PC-9 (cell line): Measurements from ENCODE around the gene RPL35. TPM values are rescaled to one million over a fixed set of nuclear protein-coding genes. Genes with fewer than 3 reads are reported as not detected.

Experiments
- BruUV-seq: library from RNA; stranded (reverse); fragments of 400-500 nt; replicated peaks from 2 replicates; lab custom pipeline; 2021; lab: Mats Ljungman, UMichigan
- CTCF ChIA-PET: fragments of 300-600 bp; sonication (Branson Sonifier 250); formaldehyde crosslinking; loops from one replicate; lab custom pipeline; 2022; ENCODE audit warnings: antibody characterized with exemption; lab: Charles Lee
- POLR2A ChIA-PET: fragments of 300-600 bp; sonication (Branson Sonifier 250); formaldehyde crosslinking; loops from one replicate; lab custom pipeline; 2022; ENCODE audit warnings: antibody characterized with exemption; ENCODE audit not compliant: unreplicated experiment; lab: Charles Lee
- DNase-seq, 2 experiments: peaks; one replicate each; pipeline versions ENCODE4 v3.0.0 to v3.0.0-alpha.2; 2015 to 2022; ENCODE audit warnings: mixed read lengths in 1 of 2
- H2AFZ ChIP-seq: fragments of 200-600 bp; sonication (generic); 2 replicates; pipeline ENCODE4 v1.8.1; 2017; ENCODE audit warnings: antibody characterized with exemption
- H3F3A ChIP-seq: fragments of 200-600 bp; sonication (generic); 2 replicates; pipeline ENCODE4 v1.8.1; 2017; ENCODE audit warnings: antibody characterized with exemption, mild to moderate bottlenecking, low read depth; ENCODE audit not compliant: insufficient read depth
- H3K27ac ChIP-seq: fragments of 200-600 bp; sonication (generic); 2 replicates; pipeline ENCODE4 v1.6.1; 2016; ENCODE audit warnings: mixed run types
- H3K27me3 ChIP-seq: fragments of 200-600 bp; sonication (generic); 2 replicates; pipeline ENCODE4 v1.6.1; 2016; ENCODE audit warnings: low read depth, mixed run types; ENCODE audit not compliant: insufficient read depth
- H3K36me3 ChIP-seq: fragments of 200-600 bp; sonication (generic); 2 replicates; pipeline ENCODE4 v1.6.1; 2016; ENCODE audit warnings: low read depth, mixed run types
- H3K4me1 ChIP-seq: fragments of 200-600 bp; sonication (generic); replicated peaks from 2 replicates; pipeline ENCODE4 v1.6.1; 2016; ENCODE audit warnings: mixed run types; ENCODE audit not compliant: insufficient read depth
- H3K4me2 ChIP-seq: fragments of 200-600 bp; sonication (generic); 2 replicates; pipeline ENCODE4 v1.6.1; 2017; ENCODE audit warnings: mixed run types
- H3K4me3 ChIP-seq: fragments of 200-600 bp; sonication (generic); 2 replicates; pipeline ENCODE4 v1.6.1; 2016; ENCODE audit warnings: mixed run types
- H3K79me2 ChIP-seq: fragments of 200-600 bp; sonication (generic); 2 replicates; pipeline ENCODE4 v1.6.1; 2017; ENCODE audit warnings: low read depth, mixed run types
- H3K9me2 ChIP-seq: fragments of 200-600 bp; sonication (generic); 2 replicates; pipeline ENCODE4 v1.8.1; 2017; ENCODE audit warnings: mild to moderate bottlenecking; ENCODE audit not compliant: insufficient read depth
- H3K9me3 ChIP-seq: fragments of 200-600 bp; sonication (generic); 2 replicates; pipeline ENCODE4 v1.8.1; 2016; ENCODE audit warnings: low read depth; ENCODE audit not compliant: insufficient read depth
- H4K20me1 ChIP-seq: fragments of 200-600 bp; sonication (generic); 2 replicates; pipeline ENCODE4 v1.8.1; 2017; ENCODE audit not compliant: insufficient read depth
- CTCF ChIP-seq: fragments of 200-600 bp; sonication (generic); conservative IDR thresholded peaks from 2 replicates; pipeline ENCODE4 v1.6.1; 2017; ENCODE audit warnings: mixed run types, antibody characterized with exemption, mild to moderate bottlenecking, moderate library complexity
- EZH2 ChIP-seq: fragments of 200-600 bp; sonication (generic); IDR thresholded peaks from 2 replicates; pipeline ENCODE4 v1.8.0; 2017; ENCODE audit warnings: antibody characterized with exemption, low read depth
- intact Hi-C: fragments of 100-400 bp; cut with micrococcal nuclease; formaldehyde crosslinking; loops from one replicate; pipeline ENCODE4 v1.10.0; 2022; ENCODE audit not compliant: unreplicated experiment
- total RNA-seq: library from RNA; stranded (reverse); gene quantifications from 2 replicates; pipeline ENCODE4 v1.2.3, GENCODE V29; 2021

The RPL35 gene
- total RNA-seq, 1 experiment from 2014 or later: 2,125 TPM

- POLR2A ChIA-PET: no interaction called here
- DNase-seq: no peak
- Histone ChIP-seq H3K27me3 (no peaks in the 10 kb centered on the region), H3K4me1 (no peaks in the 10 kb centered on the region), H3K9me2 (no peaks in the 10 kb centered on the region), H3K4me2 (no peak overlapping the region), H3K9me3 (no peaks in the 10 kb centered on the region), H3K27ac (no peak overlapping the region), H3K36me3 (no peaks in the 10 kb centered on the region; the same call in 1 of the 2 replicates), H3K4me3 (no peak overlapping the region), H3F3A (0 out of 2 replicates have a peak, but pooled peaks cover 3% of the 10 kb centered on the region), H2AFZ (no peak overlapping the region), H3K79me2 (no peaks in the 10 kb centered on the region), H4K20me1 (no peaks in the 10 kb centered on the region)
- intact Hi-C loops: no loop called here
- CTCF ChIA-PET: interaction anchor here (0.6 kb wide), 1 partner anchor 36 kb away, joined by 6 read pairs; no protein-coding TSS in a partner anchor
- no TSS peak for BruUV-seq
- no peak for TF ChIP-seq EZH2
Measured at GRCh38 chr9:124887832-124888231, 26.1 kb upstream of the RPL35 start.

DNA sequence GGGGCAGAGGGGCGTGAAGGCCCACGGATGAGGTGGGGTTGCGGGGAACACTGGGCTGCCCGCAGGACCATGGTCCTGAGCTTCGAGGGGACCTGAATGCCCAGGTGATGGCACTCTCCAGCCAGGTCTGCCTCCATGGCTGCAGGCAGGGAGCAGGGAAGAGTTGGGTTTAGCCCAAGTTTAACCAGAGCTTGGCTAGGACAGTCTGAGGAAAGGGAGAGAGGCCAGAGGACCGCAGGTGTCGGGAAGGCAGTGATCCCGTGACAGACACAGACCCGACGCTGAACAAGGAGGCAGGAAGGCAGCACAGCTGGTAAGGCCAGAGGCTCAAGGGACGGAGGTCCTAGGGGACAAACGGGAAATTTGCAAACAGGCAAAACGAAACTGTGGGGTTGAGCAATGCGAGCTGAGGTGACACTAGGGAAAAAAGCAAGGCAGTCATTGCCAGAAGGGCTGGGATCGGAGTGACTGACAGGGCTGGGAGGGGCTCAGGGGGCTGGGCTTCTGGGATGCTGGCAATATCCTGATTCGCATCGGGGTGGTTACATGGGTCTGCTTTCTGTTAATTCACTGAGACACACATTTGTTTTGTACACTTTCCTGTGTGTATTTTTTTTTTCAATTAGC lies 25.2 kb upstream of the RPL35 start:
- Histone ChIP-seq H3K4me2 (no peak overlapping the region), H3K9me2 (no peaks in the 10 kb centered on the region), H3K4me1 (no peaks in the 10 kb centered on the region), H3K79me2 (no peaks in the 10 kb centered on the region), H3K9me3 (no peaks in the 10 kb centered on the region), H3K4me3 (no peak overlapping the region), H3K27me3 (no peaks in the 10 kb centered on the region), H4K20me1 (no peaks in the 10 kb centered on the region), H3K36me3 (no peaks in the 10 kb centered on the region; the same call in 1 of the 2 replicates), H3F3A (0 out of 2 replicates have a peak, but pooled peaks cover 3% of the 10 kb centered on the region), H2AFZ (no peak overlapping the region), H3K27ac (no peak overlapping the region)
- BruUV-seq: no TSS peak
- TF ChIP-seq CTCF (no peak), EZH2 (no peak)
- POLR2A ChIA-PET: no interaction called here
- intact Hi-C loops: no loop called here
- CTCF ChIA-PET: no interaction called here
- no peak for DNase-seq

DNA sequence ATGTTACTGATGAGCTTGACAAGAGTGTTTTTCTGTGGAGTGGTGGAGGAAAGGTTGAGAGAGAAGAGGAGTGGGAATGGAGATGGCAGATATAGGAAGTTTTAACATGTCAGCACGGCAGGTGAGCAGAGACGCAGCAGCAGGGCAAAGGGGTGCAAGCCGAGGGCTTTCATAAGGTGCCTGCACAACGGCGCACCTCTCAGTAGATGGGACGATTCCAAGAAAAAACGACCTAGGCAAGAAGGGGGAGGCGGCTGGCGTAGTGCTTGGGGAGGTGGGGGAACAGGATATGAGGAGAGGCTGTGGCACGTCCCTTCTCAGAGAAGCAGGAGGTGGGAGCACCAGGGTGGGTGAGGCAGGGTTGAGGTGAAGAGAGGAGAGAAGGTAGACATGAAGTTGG lies 24.7 kb upstream of the RPL35 start:
- H3K4me3 ChIP-seq: no peak overlapping the region
- CTCF ChIA-PET: no interaction called here
- H3K9me2 ChIP-seq: no peaks in the 10 kb centered on the region
- no peak overlapping the region for H3K4me2 ChIP-seq
- DNase-seq: no peak
- no peaks in the 10 kb centered on the region; the same call in 1 of the 2 replicates for H3K36me3 ChIP-seq
- no peaks in the 10 kb centered on the region for H4K20me1 ChIP-seq
- H2AFZ ChIP-seq: no peak overlapping the region
- no peak for TF ChIP-seq EZH2
- no peak for TF ChIP-seq CTCF
- H3K27me3 ChIP-seq: no peaks in the 10 kb centered on the region
- no peaks in the 10 kb centered on the region for H3K4me1 ChIP-seq
- intact Hi-C loops: no loop called here
- H3K27ac ChIP-seq: no peak overlapping the region
- H3F3A ChIP-seq: 0 out of 2 replicates have a peak, but pooled peaks cover 3% of the 10 kb centered on the region
- H3K79me2 ChIP-seq: no peaks in the 10 kb centered on the region
- H3K9me3 ChIP-seq: no peaks in the 10 kb centered on the region
- POLR2A ChIA-PET: no interaction called here
- no TSS peak for BruUV-seq
